GM21619 (cell line): ENCODE results near the gene HCRT.
"Not testable (repeated sequence)": the region's sequence is repeated elsewhere in the genome, so short reads cannot be mapped to it uniquely, and the experiment has no call there.

Experiments
- ATAC-seq: cut with Tn5 transposase; IDR thresholded peaks from one replicate; pipeline ENCODE4 v1.9.1; 2021; ENCODE audit not compliant: unreplicated experiment

Gene HCRT

DNA sequence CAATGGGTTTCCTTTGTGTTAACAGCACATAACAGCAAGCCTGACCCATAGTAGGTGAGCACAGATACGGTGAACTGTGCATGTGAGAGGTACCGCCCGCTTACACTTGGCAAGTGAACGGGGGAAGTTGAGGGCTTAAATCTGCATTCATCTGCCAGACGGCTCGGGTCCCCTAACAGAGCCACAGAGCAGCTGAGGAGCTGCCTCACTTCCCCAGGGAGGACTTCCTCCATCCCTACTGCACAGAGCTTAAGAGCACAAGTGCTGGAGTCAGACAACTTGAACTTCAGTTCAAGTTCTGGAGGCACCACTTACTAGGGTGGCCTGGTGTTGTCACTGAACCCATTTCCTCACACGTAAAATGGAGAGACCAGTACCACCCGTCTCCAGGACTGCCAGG lies 43.9 kb downstream of the HCRT start:
- no peak for ATAC-seq

DNA sequence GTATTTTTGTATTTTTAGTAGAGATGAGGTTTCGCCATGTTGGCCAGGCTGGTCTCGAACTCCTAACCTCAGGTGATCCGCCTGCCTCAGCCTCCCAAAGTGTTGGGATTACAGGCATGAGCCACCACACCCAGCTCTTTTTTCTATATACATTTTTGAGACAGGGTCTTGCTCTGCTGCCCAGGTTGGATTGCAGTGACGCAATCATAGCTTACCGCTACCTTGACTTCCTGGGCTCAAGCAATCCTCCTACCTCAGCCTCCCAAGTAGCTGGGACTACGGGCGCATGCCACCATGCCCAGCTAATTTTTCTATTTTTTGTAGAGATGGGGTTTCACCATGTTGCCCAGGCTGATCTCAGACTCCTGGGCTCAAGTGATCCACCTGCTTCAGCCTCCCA lies 44.6 kb downstream of the HCRT start:
- ATAC-seq: not testable (repeated sequence)

DNA sequence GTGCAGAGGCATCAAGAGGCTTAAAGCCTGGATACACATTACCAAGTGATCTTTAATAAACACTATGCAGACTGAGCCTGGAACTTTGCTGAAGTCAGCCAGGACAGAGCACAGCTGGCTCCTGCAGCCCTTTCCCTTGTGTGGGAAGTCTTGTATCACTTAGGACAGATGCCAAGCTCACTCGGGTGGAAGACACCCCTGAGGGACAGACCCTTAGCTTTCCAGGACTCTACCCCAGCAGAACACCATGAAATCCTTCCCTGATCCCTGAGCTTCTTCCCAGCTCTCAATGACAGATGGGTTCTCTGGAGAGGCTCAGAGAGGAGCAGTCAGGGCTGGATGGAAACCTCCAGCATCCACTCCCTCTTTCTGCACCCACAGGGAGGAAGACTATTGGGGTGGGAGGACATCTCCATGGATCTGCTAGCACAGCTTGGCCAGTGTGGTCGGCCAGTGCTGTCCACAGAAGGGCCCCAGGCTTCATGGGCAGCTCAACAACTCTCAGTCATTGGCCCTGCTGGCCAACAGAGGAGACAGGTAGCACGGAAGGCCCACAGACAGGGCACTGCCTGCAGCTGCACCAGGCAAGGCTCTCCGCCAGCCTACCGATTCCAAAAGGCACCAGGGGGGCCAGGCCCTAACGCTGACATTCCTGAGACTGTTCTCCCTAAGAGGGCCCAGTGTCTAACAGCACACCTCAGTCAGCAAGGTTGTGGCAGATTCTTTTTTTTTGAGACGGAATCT lies 46.3 kb downstream of the HCRT start:
- no peak for ATAC-seq

DNA sequence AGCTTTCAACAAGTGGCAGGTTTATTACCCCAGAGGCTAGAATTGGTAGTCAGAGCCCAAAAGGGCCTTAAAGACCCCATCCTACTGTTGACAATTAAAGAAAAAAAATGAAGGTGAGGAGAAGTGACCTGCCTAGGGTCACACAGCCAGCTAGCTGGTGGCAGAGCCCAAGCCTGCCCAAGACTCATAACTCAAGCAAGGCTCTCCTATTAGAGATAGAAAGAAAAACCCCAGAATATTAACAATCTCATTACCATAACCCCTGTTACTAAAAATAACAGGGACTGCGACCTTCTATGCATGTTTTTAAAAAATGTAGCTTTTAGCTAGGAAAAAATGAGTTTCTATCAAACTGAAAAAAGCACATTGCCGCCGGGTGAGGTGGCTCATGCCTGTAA lies 48.6 kb downstream of the HCRT start:
- ATAC-seq: no peak

DNA sequence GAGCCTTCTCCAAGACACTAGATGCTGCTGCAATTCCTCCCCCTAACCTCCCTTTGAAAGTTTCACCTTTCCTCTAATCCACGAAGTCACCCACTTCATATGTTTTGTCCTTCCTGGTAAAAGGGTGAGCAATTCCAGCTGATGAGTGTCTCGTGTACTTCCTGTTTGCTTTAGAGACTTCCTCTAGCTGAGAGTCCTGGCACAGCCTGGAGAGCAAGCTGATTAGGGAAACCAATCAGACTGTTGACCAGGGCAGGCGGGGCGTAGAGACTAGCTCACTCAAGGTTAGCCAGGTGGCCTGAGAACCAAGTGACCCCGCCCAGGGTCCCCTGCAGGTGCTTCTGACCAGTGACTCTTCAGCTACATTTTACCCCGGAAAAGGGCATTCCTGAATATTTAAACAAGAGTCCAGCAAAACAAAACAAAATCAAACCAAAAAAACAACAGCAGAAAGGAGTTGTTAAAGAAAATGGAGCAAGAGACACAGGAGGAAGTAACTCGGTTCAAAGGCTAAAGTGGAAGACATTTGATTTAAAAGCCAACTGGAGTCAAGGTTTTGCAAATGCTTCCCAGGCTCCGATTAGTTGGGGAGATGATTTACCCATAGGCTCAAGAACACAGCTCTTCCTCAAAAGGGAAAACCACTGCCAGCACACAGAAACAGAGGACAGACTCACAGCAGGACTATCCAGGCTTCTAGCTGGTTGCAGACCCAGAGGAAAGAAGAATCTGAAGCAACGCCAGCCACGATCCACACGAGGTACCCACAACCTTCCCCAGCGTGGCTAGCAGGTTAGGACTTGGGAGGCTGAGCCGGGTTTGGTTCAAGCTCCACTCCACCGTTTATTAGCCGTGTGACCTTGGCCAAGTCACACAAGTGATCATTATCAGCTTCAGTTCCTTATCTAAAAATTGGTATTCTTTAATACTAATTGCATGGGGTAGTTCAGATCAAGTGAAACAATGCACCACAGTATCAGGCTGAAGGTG lies 49.3 kb downstream of the HCRT start:
- ATAC-seq: no peak

DNA sequence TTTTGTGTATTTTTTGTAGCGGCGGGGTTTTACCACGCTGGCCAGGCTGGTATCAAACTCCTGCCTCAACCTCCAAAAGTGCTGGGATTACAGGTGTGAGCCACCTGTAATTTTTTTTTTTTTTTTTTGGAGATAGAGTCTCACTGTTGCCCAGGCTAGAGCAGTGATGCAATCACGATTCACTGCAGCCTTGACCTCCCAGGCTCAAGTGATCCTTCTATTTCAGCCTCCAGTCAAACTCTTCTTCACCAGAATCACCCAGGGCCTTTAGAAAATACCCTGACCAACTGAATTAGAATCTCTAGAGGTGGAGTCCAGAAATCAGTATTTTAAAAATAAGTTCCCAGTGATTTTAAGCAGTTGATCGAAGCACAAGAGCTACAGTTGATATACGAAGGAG lies 50.1 kb downstream of the HCRT start:
- ATAC-seq: no peak
